Measurements from ENCODE around the gene BEND7.

Gene BEND7

DNA sequence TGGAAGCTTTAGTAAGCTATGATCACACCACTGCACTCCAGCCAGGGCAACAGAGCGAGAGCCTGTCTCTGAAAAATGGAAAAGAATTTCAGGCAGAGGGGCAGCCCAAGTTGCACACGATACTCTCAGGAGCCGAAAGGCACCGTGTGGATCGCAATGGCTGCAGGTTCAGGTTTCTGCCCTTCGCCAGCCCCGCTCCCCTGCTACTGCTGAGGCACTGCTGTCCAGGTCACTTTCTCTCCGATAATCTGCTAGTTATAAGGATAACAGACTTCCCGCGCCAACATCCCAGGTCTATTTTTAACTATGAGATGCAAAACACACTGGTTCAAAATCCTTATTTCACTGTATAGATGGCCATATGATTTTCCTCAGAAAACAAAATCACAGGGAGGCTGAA lies 11.1 kb downstream of the BEND7 start:
- no peak for DNase-seq (ENCODE audit: insufficient read length)
- TF ChIP-seq TAF1 (IDR thresholded peaks at IDR 0.05; ENCODE audit: borderline replicate concordance, low read depth, low read length) (no peak), POLR2A (IDR thresholded peaks at IDR 0.05; ENCODE audit: low read depth, low read length) (no peak), POLR2AphosphoS5 (IDR thresholded peaks at IDR 0.05; ENCODE audit: low read depth, low read length) (no peak)
- FAIRE-seq = no peak

- DNase-seq (ENCODE audit: insufficient read length) (no peak), FAIRE-seq (no peak)
- TF ChIP-seq TAF1 (IDR thresholded peaks at IDR 0.05; ENCODE audit: borderline replicate concordance, low read depth, low read length) (no peak), POLR2A (IDR thresholded peaks at IDR 0.05; ENCODE audit: low read depth, low read length) (no peak), POLR2AphosphoS5 (IDR thresholded peaks at IDR 0.05; ENCODE audit: low read depth, low read length) (no peak)
Observed at GRCh38 chr10:13516176-13516575, 12.6 kb downstream of the BEND7 start.

DNA sequence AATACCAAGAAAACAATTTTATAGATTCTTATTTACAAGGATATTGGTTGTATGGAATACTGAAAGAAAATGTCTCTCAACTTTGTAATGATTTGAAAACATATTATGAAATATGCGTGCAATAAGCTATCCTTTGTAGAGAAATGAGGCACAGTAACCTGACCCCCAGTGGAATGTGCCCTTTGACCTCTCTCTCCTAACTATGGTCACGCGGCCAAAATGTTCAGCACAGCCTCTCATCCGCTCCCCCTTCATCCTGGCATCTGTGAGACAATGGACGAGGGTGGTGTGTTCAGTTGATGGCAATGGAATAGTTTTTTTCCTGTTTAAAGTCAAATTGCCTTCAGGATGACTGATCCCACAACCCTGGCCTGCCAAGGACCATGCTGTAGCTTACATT lies 13.3 kb downstream of the BEND7 start:
- FAIRE-seq = no peak
- no peak for TF ChIP-seq POLR2AphosphoS5 (IDR thresholded peaks at IDR 0.05; ENCODE audit: low read depth, low read length)

GRCh38 chr10:13514296-13514695 lies 14.5 kb downstream of the BEND7 start:
- DNase-seq (ENCODE audit: insufficient read length) (no peak), FAIRE-seq (no peak)
- TF ChIP-seq POLR2AphosphoS5 (IDR thresholded peaks at IDR 0.05; ENCODE audit: low read depth, low read length) = no peak
- TF ChIP-seq TAF1 (IDR thresholded peaks at IDR 0.05; ENCODE audit: borderline replicate concordance, low read depth, low read length) = no peak
- TF ChIP-seq POLR2A (IDR thresholded peaks at IDR 0.05; ENCODE audit: low read depth, low read length) = no peak

More for the DNA sequence above, 13.3 kb downstream of the BEND7 start:
- DNase-seq (ENCODE audit: insufficient read length) = no peak

DNA sequence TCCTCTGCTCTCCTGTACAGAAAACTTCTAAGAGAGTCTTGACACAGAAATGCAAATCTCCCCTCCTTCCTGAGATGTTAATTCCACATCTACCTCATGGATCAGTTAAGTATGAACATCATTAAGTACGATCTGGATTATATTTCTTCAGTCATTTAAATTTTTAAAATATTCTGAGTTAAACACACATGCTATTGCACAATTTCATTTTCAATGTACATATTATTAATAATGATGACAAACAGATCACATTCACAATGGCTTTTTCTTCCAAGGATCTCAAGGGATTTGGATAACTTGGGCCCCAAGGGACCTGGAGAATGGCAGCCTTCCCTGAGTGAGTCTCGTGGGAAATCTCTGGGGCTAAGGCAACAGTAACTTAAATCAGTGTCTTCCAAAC lies 16.2 kb downstream of the BEND7 start:
- FAIRE-seq = no peak
- TF ChIP-seq POLR2AphosphoS5 (IDR thresholded peaks at IDR 0.05; ENCODE audit: low read depth, low read length) = no peak
- no peak for TF ChIP-seq TAF1 (IDR thresholded peaks at IDR 0.05; ENCODE audit: borderline replicate concordance, low read depth, low read length)
- TF ChIP-seq POLR2A (IDR thresholded peaks at IDR 0.05; ENCODE audit: low read depth, low read length) = no peak
- no peak for DNase-seq (ENCODE audit: insufficient read length)

DNA sequence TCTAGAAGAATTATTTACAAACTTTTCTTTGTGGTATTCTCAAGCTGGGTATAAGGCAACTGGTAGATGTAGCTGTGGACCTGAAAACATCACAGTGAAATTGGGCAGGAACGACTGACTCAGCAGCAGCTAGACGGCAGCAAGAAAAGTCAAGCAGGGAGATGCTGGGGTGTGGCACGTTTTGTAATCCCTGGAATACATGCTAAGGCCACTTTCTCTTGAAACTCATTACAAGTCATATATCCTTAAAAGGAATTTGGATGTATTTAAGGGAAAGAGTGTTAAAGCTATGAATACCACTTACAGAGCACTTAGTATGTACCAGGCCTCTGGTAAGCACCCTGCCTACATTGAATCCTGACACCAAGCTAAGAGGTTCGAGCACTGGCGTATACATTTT lies 17.4 kb downstream of the BEND7 start:
- TF ChIP-seq TAF1 (IDR thresholded peaks at IDR 0.05; ENCODE audit: borderline replicate concordance, low read depth, low read length) (no peak), POLR2AphosphoS5 (IDR thresholded peaks at IDR 0.05; ENCODE audit: low read depth, low read length) (no peak), POLR2A (IDR thresholded peaks at IDR 0.05; ENCODE audit: low read depth, low read length) (no peak)
- no peak for FAIRE-seq
- no peak for DNase-seq (ENCODE audit: insufficient read length)

- no peak for TF ChIP-seq POLR2AphosphoS5 (IDR thresholded peaks at IDR 0.05; ENCODE audit: low read depth, low read length)
- DNase-seq (ENCODE audit: insufficient read length) = no peak
- FAIRE-seq = no peak
Observed at GRCh38 chr10:13505052-13505680, 23.6 kb downstream of the BEND7 start.

DNA sequence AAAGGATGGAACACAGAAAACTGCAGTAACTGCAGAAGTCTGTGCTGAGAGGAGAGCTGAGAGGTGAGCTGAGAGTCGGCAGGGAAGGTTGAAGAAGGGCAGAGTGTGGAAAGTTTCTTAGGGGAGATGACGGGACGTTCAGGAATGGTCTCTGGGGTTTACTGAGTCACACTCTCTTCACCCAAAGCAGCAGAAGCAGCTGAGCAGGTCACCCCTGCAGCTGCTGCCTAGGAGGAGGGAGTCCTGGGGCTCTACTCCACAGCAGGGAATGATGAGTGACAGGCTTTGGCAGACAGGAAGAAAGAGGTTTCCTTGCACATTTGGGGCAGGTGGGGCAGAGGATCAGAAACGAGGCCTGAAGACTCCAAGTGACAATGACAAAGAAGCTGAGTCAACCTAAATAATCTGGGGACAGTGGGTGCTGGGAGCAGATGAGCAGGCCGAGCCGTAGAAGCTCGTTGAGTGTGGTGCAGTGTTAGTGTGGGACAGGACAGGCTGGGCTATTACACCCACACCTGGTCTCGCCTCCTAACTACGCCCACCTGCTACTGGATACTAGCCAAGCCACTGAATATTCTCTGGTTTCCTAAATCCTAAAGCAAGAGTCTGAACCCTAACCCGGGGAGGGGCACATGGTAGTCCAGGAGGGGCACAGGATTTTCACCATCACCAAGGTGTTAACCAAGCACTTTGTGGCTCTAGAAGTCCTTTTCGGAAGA lies 24.9 kb downstream of the BEND7 start:
- DNase-seq (ENCODE audit: insufficient read length) = no peak
- TF ChIP-seq POLR2AphosphoS5 (IDR thresholded peaks at IDR 0.05; ENCODE audit: low read depth, low read length) (no peak), POLR2A (IDR thresholded peaks at IDR 0.05; ENCODE audit: low read depth, low read length) (no peak), TAF1 (IDR thresholded peaks at IDR 0.05; ENCODE audit: borderline replicate concordance, low read depth, low read length) (no peak)
- no peak for FAIRE-seq

DNA sequence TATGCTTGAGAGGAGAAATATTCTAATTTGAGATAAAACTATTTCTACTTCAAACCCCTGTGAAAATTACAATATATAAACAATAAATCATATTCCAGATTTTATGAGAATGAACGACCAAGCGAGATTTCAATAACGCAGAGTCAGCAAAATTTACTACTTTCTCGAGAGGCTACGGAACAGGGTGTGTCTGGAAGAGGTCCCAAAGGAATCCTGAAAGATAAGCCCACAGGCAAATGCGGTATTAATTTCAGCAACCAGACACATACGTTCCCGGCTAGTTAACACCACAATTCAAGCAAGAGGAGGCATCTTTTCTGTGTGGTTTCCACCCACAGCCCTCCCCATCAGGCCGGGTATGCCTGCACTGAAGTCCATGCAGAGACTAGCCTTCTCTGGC lies 26.4 kb downstream of the BEND7 start:
- TF ChIP-seq POLR2AphosphoS5 (IDR thresholded peaks at IDR 0.05; ENCODE audit: low read depth, low read length) (no peak), TAF1 (IDR thresholded peaks at IDR 0.05; ENCODE audit: borderline replicate concordance, low read depth, low read length) (no peak), POLR2A (IDR thresholded peaks at IDR 0.05; ENCODE audit: low read depth, low read length) (no peak)
- FAIRE-seq (no peak), DNase-seq (ENCODE audit: insufficient read length) (no peak)

DNA sequence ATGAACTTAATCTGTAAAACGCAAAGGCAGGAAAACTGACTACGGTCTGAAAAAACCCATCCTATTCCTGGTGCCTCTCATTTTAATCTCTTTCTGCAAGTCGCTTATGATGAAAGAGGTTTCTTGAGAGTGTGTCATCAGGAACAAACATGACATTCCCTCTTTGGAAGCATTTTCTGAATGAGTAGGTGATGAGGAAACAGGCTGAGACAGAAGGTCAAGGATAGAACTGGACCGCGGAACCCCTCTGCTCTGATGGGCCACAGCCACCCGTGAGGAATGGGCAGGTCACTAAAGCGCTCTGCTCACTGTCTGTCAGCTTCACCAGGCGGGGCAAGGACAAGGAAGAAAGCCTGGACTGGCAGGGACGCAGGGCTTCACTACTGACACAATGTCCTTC lies 28.6 kb downstream of the BEND7 start:
- DNase-seq (ENCODE audit: insufficient read length) (no peak), FAIRE-seq (no peak)
- TF ChIP-seq TAF1 (IDR thresholded peaks at IDR 0.05; ENCODE audit: borderline replicate concordance, low read depth, low read length) (no peak), POLR2A (IDR thresholded peaks at IDR 0.05; ENCODE audit: low read depth, low read length) (no peak), POLR2AphosphoS5 (IDR thresholded peaks at IDR 0.05; ENCODE audit: low read depth, low read length) (no peak)

- no peak for FAIRE-seq
- TF ChIP-seq POLR2AphosphoS5 (IDR thresholded peaks at IDR 0.05; ENCODE audit: low read depth, low read length) (no peak), POLR2A (IDR thresholded peaks at IDR 0.05; ENCODE audit: low read depth, low read length) (no peak), TAF1 (IDR thresholded peaks at IDR 0.05; ENCODE audit: borderline replicate concordance, low read depth, low read length) (no peak)
- no peak for DNase-seq (ENCODE audit: insufficient read length)
Observed at GRCh38 chr10:13499150-13499549, 29.7 kb downstream of the BEND7 start.

DNA sequence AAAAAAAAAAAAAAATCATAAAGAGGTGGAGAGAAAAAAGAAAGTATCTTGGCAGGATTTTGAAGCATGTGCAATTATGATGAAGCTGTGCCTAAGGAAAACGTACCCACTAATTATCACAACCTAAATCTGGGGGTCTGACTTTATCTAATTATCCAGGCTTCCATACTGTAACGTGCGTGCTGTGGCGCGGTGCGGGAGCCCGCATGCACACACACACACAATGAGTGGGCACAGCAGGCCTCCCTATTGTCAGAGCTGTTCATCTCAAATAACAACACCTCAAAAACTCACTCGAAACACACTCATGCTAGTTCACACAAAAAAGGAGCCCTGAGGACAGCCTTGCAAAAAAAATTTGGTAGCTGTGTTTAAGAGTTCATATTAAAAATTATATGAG lies 31.9 kb downstream of the BEND7 start:
- FAIRE-seq (no peak), DNase-seq (ENCODE audit: insufficient read length) (no peak)
- TF ChIP-seq POLR2A (IDR thresholded peaks at IDR 0.05; ENCODE audit: low read depth, low read length) = no peak
- TF ChIP-seq TAF1 (IDR thresholded peaks at IDR 0.05; ENCODE audit: borderline replicate concordance, low read depth, low read length) = no peak
- TF ChIP-seq POLR2AphosphoS5 (IDR thresholded peaks at IDR 0.05; ENCODE audit: low read depth, low read length) = no peak
